Adrenal gland (tissue), 12 donors: ENCODE results near the gene SYT1. TPM values are rescaled to one million over a fixed set of nuclear protein-coding genes. Genes with fewer than 3 reads are reported as not detected.

ENCODE experiments used
- DNase-seq, 7 donors: peaks; one replicate each; pipeline ENCODE4 v3.0.0-alpha.2; 2019 to 2020
- H3K27ac ChIP-seq, 5 donors: fragments of 200-600 bp; sonication (generic) in 4 of 5; 1 replicate in 3 of 5; 2 replicates in 2 of 5; pipeline versions ENCODE4 v1.5.1 to v1.8.0; 2016 to 2020; ENCODE audit warnings: mild to moderate bottlenecking in 1 of 5
- H3K27me3 ChIP-seq: fragments of 200-600 bp; 2 replicates; pipeline ENCODE4 v1.8.0; 2021
- H3K36me3 ChIP-seq, 2 donors: fragments of 200-600 bp; replicated peaks in 1 of 2; 1 replicate in 1 of 2; 2 replicates in 1 of 2; pipeline versions ENCODE4 v1.5.1 to v1.8.0; 2018 to 2022
- H3K4me1 ChIP-seq, 2 donors: fragments of 200-600 bp; replicated peaks in 1 of 2; 1 replicate in 1 of 2; 2 replicates in 1 of 2; pipeline versions ENCODE4 v1.5.1 to v1.8.0; 2018 to 2021
- H3K4me3 ChIP-seq, 4 donors: fragments of 200-600 bp; sonication (generic) in 3 of 4; one replicate each; pipeline ENCODE4 v1.5.1; 2016 to 2018
- H3K9me3 ChIP-seq, 3 donors: fragments of 200-600 bp; sonication (generic) in 1 of 3; replicated peaks in 1 of 3; 1 replicate in 2 of 3; 2 replicates in 1 of 3; pipeline versions ENCODE4 v1.5.1 to v1.8.0; 2016 to 2021
- POLR2A ChIP-seq, 2 donors: fragments of 450-650 bp; IDR thresholded peaks; one replicate each; pipeline ENCODE4 v1.6.1; 2017; ENCODE audit warnings: antibody characterized with exemption in 2 of 2, mild to moderate bottlenecking in 2 of 2, moderate library complexity in 1 of 2
- WGBS, 4 donors: extraction: QIAGEN DNeasy Blood & Tissue Kit in 2 of 4; methylation state at CpG; one replicate each; pipeline versions ENCODE4 v1.1.5 to v1.1.7; 2013 to 2017; 5-methylcytosine and 5-hydroxymethylcytosine counted together
- intact Hi-C, 2 donors: fragments of 100-400 bp; cut with DNase I; formaldehyde crosslinking; loops; one replicate each; pipeline versions ENCODE4 v1.14.1 to v1.15.0; 2022 to 2023
- polyA plus RNA-seq, 3 donors: library from polyadenylated mRNA; stranded (reverse); fragments of 200-250 nt in 2 of 3; fragments of 350-450 nt in 1 of 3; fragmentation: Illumina TruSeq in 1 of 3; extraction: RNeasy Lipid Tissue Mini Kit (QIAGEN cat#74804) in 1 of 3; gene quantifications; one replicate each; pipeline ENCODE4 v1.2.3, GENCODE V29; 2013 to 2014
- total RNA-seq, 9 donors: library from RNA; depleted of rRNA in 4 of 9; stranded (reverse); fragments of >200 nt in 4 of 9; fragments of 120-200 nt in 1 of 9; fragmentation: NEBNext Ultra II Directional in 1 of 9; extraction: Animal tissue kit (Norgen Biotek cat#: 25700) in 1 of 9; gene quantifications; one replicate each; pipeline versions ENCODE4 v1.1.0 to v1.2.4, GENCODE V29; 2013 to 2023
- TF ChIP-seq, protein P1 (sequence below), 6 experiments: fragments of 450-650 bp in 4 of 6; fragments of 200-600 bp in 2 of 6; sonication (generic) in 1 of 6; IDR thresholded peaks; 1 replicate in 5 of 6; 2 replicates in 1 of 6; pipeline versions ENCODE4 v1.5.1 to v1.8.0; 2016 to 2021; ENCODE audit warnings: antibody characterized with exemption in 6 of 6, mild to moderate bottlenecking in 2 of 6, moderate library complexity in 1 of 6
- donor health status: healthy with polysubstance abuse.
- donor health status: Bipolar disorder and iron deficiency.
- donor health status: DM: yes; HTN: yes; CAD: no.
- donor health status: DM: no; HTN: no; CAD: no.
- donor health status: DM: no; HTN: no; CAD: no.
- donor health status: DM: yes; HTN: yes; CAD: no.

SYT1 gene
- total and polyA plus RNA-seq, 12 donors: 0.42 to 22.3 (median 4.6) TPM

DNA sequence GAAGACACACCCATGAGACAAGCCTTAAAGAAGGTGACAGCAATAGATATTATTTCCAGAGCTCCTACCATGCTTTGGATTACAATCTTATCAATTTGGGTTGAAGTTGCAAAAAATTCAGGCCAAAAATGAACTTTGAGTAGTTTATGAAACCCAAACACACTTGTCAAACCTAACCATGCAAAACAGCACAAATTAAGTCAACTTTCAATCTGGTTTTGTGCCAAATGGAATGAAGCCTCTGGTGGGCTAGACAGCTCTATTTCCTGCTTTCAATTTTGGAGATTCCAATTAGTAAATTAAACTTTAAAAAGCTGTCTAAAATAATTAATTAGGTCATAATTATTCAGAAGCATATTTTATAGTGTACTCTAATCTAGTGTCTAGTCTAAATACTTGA, 203.4 kb downstream of the SYT1 start:
- Histone ChIP-seq H3K36me3 (no peaks in the 10 kb centered on the region), H3K4me3 (no peak overlapping the region), H3K4me1 (no peaks in the 10 kb centered on the region), H3K9me3 (no peaks in the 10 kb centered on the region), H3K27me3 (no peaks in the 10 kb centered on the region), H3K27ac (no peak overlapping the region)
- no peak for TF ChIP-seq POLR2A (IDR thresholded peaks at IDR 0.05)
- TF ChIP-seq, protein P1, sequence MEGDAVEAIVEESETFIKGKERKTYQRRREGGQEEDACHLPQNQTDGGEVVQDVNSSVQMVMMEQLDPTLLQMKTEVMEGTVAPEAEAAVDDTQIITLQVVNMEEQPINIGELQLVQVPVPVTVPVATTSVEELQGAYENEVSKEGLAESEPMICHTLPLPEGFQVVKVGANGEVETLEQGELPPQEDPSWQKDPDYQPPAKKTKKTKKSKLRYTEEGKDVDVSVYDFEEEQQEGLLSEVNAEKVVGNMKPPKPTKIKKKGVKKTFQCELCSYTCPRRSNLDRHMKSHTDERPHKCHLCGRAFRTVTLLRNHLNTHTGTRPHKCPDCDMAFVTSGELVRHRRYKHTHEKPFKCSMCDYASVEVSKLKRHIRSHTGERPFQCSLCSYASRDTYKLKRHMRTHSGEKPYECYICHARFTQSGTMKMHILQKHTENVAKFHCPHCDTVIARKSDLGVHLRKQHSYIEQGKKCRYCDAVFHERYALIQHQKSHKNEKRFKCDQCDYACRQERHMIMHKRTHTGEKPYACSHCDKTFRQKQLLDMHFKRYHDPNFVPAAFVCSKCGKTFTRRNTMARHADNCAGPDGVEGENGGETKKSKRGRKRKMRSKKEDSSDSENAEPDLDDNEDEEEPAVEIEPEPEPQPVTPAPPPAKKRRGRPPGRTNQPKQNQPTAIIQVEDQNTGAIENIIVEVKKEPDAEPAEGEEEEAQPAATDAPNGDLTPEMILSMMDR (IDR thresholded peaks at IDR 0.05): no peak
- DNase-seq: no peak
- intact Hi-C loops: no loop called here

DNA sequence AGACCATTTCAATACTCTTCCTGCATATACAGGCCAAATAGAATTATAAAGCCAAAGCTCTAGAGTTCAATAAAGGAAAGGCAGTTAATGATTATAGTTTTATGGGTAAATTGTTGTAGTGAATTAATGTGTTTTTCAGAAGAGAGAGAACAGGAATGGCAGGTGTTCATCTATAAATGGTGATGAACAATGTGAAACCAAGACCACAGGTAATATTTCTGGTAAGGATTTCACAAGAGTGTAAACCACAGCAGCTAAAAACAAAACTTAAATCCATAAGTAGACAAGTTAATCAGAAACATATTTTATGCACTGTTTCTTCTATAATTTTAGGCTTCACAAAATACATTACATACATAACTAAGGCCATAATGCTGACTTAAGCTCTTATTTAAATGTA, 204.4 kb downstream of the SYT1 start:
- Histone ChIP-seq H3K4me3 (no peak overlapping the region), H3K4me1 (no peaks in the 10 kb centered on the region), H3K27me3 (no peaks in the 10 kb centered on the region), H3K36me3 (no peaks in the 10 kb centered on the region), H3K9me3 (no peaks in the 10 kb centered on the region), H3K27ac (no peak overlapping the region)
- no peak for DNase-seq
- TF ChIP-seq POLR2A (IDR thresholded peaks at IDR 0.05): no peak
- TF ChIP-seq, protein P1 (IDR thresholded peaks at IDR 0.05): no peak
- intact Hi-C loops: no loop called here

DNA sequence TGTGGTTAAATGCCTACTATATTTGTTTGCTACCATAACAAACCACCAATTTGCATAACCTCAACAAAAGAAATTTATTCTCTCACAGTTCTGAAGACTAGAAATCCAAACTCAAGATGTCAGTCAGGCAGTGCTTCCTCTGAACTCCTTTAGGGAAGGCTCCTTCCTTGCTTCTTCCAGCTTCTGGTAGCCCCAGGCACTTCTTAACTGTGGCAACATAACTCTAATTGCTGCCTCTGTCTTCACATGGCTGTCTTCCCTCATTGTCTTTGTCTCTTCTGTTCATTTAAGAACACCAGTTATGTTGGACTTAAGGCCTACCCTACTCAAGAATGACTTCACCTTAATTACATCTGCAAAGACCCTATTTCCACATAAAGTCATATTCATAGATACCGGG, 206.9 kb downstream of the SYT1 start:
- intact Hi-C loops: no loop called here
- Histone ChIP-seq H3K36me3 (no peaks in the 10 kb centered on the region), H3K9me3 (no peaks in the 10 kb centered on the region), H3K4me1 (no peaks in the 10 kb centered on the region), H3K27ac (no peak overlapping the region), H3K27me3 (no peaks in the 10 kb centered on the region), H3K4me3 (no peak overlapping the region)
- DNase-seq: no peak
- 88 to 100% (median 93%) methylated on average over 1 of the region's 1 CpG for WGBS, 4 donors
- TF ChIP-seq, protein P1 (IDR thresholded peaks at IDR 0.05): no peak
- no peak for TF ChIP-seq POLR2A (IDR thresholded peaks at IDR 0.05)

DNA sequence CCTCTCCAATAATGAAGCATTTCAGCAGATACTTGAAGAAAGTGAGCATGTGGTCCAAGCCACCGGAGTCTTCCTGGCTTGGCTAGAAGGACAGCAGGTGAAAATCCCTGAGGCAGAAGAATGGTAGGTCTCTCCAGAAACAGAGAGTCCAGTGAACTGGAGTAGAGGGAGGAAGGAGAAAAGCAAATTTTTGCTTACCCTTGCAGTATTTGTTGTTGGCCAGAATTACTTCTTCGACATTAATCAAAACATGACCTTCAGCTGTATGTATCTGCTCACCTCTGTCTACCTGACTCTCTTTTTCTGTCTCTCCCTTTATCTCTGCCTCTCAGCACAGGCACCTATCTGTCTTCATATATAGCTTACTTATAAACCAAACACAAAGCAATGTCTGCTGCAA, 208.9 kb downstream of the SYT1 start:
- Histone ChIP-seq H3K4me1 (no peaks in the 10 kb centered on the region), H3K36me3 (no peaks in the 10 kb centered on the region), H3K27me3 (no peaks in the 10 kb centered on the region), H3K4me3 (no peak overlapping the region), H3K9me3 (no peaks in the 10 kb centered on the region), H3K27ac (no peak overlapping the region)
- no peak for DNase-seq
- WGBS, 4 donors: 88 to 95% (median 92%) methylated on average over 2 of the region's 2 CpGs
- intact Hi-C loops: no loop called here
- no peak for TF ChIP-seq POLR2A (IDR thresholded peaks at IDR 0.05)
- TF ChIP-seq, protein P1 (IDR thresholded peaks at IDR 0.05): no peak
